GM12892 (cell line): Measurements from ENCODE around the gene SCAF11.

Source experiments
- POLR2A ChIP-seq: IDR thresholded peaks from 2 replicates; pipeline ENCODE4 v1.6.1; 2011; ENCODE audit warnings: low read depth, low read length, control low read depth
- POLR2AphosphoS5 ChIP-seq: IDR thresholded peaks from 2 replicates; pipeline ENCODE4 v1.6.1; 2011; ENCODE audit warnings: low read depth, low read length, control low read depth

DNA sequence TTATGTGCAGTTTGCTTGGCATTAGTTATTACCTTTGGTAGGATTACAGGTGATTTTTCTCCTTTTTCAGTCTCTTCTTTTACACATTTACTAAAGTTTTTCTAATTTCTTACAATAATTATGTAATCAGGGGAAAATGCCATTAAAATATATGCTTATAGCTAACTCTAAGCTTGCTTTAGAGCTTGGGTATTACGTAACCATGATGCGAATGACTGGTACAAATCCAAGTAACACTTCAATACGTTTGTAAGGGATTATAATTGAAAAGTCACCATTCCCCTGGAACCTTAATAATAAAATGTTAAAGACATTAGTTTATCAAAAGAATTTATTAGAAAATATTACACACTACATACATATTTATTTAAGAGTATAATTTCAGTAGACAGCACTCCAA is 71.6 kb downstream of the SCAF11 start:
- TF ChIP-seq POLR2A (no peak), POLR2AphosphoS5 (no peak)
